Mesothelial cell of epicardium (in vitro differentiated cells): ENCODE results near the gene ITIH5. TPM values are rescaled to one million over a fixed set of nuclear protein-coding genes. Genes with fewer than 3 reads are reported as not detected.
A peak's percentile ranks its signal among the peaks of the same experiment; 100 is the strongest.

Experiments
- DNase-seq, 2 experiments: peaks; one replicate each; pipeline ENCODE4 v3.0.0; 2021; ENCODE audit warnings: low spot score in 2 of 2; ENCODE audit not compliant: unreplicated experiment in 2 of 2
- H3K27ac Mint-ChIP-seq: 2 replicates; pipeline ENCODE4 v1.8.0; 2021; ENCODE audit warnings: mixed read lengths
- H3K27me3 Mint-ChIP-seq: 2 replicates; pipeline ENCODE4 v1.8.0; 2021; ENCODE audit warnings: low read depth, mixed read lengths
- H3K36me3 Mint-ChIP-seq: 2 replicates; pipeline ENCODE4 v1.8.0; 2021; ENCODE audit warnings: mixed read lengths
- H3K4me1 Mint-ChIP-seq: 2 replicates; pipeline ENCODE4 v1.8.0; 2021; ENCODE audit warnings: mixed read lengths
- H3K4me3 Mint-ChIP-seq: 2 replicates; pipeline ENCODE4 v1.8.0; 2021; ENCODE audit warnings: mild to moderate bottlenecking, moderate library complexity, mixed read lengths
- H3K9me3 Mint-ChIP-seq: 2 replicates; pipeline ENCODE4 v1.8.0; 2021; ENCODE audit warnings: mixed read lengths
- total RNA-seq: library from RNA; stranded (reverse); gene quantifications from 3 replicates; pipeline ENCODE4 v1.2.1, GENCODE V29; 2021
- TF ChIP-seq, protein P1 (sequence below): fragments of 200-600 bp; sonication (generic); IDR thresholded peaks from one replicate; pipeline ENCODE4 v1.5.0; 2021; ENCODE audit warnings: antibody characterized with exemption; ENCODE audit not compliant: unreplicated experiment

ITIH5 gene
- total RNA-seq, 1 donor from 2014 or later = 21.0 TPM

DNA sequence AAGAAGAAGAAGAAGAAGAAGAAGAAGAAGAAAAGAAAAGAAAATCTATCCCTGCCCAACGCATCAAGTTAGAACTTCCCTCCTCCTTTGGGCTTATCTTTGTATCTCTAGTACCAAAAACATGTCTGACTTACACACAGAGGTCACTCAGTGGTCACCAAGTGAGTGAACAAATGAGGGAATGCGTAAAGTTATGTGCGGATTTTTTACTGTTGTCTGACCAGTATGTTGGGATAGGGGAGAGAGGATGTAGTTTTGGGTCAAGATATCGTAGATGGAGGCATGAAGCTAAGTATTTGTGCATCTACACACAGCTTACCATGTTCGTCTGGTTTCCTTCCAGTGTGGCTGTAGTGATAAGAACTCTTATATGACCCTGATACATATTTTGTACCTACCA, 99.9 kb downstream of the ITIH5 start:
- no peak overlapping the region for H3K27ac Mint-ChIP-seq
- H3K36me3 Mint-ChIP-seq = no peaks in the 10 kb centered on the region
- DNase-seq = no peak
- TF ChIP-seq, protein P1, sequence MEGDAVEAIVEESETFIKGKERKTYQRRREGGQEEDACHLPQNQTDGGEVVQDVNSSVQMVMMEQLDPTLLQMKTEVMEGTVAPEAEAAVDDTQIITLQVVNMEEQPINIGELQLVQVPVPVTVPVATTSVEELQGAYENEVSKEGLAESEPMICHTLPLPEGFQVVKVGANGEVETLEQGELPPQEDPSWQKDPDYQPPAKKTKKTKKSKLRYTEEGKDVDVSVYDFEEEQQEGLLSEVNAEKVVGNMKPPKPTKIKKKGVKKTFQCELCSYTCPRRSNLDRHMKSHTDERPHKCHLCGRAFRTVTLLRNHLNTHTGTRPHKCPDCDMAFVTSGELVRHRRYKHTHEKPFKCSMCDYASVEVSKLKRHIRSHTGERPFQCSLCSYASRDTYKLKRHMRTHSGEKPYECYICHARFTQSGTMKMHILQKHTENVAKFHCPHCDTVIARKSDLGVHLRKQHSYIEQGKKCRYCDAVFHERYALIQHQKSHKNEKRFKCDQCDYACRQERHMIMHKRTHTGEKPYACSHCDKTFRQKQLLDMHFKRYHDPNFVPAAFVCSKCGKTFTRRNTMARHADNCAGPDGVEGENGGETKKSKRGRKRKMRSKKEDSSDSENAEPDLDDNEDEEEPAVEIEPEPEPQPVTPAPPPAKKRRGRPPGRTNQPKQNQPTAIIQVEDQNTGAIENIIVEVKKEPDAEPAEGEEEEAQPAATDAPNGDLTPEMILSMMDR = no peak
- H3K4me1 Mint-ChIP-seq = peaks cover 21% of the 10 kb centered on the region
- H3K27me3 Mint-ChIP-seq = no peaks in the 10 kb centered on the region
- no peaks in the 10 kb centered on the region for H3K9me3 Mint-ChIP-seq
- no peak overlapping the region for H3K4me3 Mint-ChIP-seq

DNA sequence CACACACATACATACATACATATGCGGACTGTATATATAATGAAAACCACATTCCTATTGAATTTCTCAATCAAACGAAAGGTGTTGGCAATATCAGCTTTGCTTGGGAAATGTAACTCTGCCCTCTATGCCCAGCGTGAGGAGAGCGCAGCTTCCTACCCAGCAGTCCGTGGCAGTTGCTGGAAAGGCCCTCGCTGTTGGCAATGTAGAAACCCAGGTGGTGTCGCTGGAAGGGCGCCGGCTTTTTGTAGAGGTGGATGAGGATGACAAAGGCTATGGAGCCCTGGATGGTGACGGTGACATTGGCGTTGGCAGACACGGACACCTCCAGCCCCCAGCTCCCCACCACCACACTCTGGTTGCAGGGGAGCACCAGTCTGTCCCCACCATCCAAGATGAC, 100.9 kb downstream of the ITIH5 start:
- Mint-ChIP-seq H3K36me3 (no peaks in the 10 kb centered on the region), H3K4me1 (peaks cover 27% of the 10 kb centered on the region), H3K27me3 (no peaks in the 10 kb centered on the region), H3K27ac (no peak overlapping the region), H3K4me3 (no peak overlapping the region), H3K9me3 (no peaks in the 10 kb centered on the region)
- TF ChIP-seq, protein P1 = no peak
- no peak for DNase-seq

DNA sequence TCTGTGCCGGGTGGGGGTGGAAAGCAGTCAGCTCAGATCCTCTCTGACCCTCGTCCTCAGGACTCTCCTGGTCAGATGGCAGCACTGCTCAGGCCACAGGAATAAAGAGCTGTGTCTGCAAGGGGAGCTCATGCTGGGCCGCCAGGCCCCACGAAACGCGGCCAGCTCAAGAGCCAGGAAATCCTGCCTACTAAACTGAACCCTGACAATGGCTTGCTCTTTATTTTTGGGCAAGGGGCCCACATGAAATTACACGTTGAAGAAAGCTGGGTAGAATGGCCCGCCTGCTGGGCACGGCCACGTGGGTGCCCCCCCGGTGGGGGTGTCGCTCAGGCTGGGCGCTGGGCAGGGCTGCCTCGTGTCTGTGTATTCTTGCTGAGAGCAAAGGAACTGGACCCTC, 103.0 kb downstream of the ITIH5 start:
- no peak overlapping the region for H3K4me3 Mint-ChIP-seq
- H3K27ac Mint-ChIP-seq = peak overlapping the region; percentile 85
- peaks cover 1% of the 10 kb centered on the region for H3K27me3 Mint-ChIP-seq

DNA sequence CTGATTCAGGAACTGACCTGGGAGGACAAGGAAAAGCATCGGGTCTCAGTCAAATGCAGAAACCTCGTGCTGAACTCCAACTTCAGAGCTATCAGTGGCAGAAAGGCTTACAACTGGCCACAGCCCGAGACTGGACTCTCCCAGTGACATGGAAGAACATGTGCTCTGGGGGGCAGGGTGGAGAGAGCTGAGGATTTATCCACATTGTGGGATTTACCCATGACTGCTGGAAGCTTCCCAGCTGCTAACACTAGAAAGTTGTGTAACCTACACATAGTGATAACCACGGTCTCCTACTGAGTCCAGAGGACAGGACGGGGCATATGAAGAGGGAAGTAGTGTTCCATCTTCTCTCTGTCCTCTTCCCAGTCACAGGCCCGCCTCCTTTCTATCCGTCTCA, 103.4 kb downstream of the ITIH5 start:
- TF ChIP-seq, protein P1 = no peak
- Mint-ChIP-seq H3K4me1 (peaks cover 30% of the 10 kb centered on the region), H3K27me3 (peaks cover 1% of the 10 kb centered on the region), H3K36me3 (no peaks in the 10 kb centered on the region), H3K27ac (peak overlapping the region; percentile 85), H3K9me3 (no peaks in the 10 kb centered on the region), H3K4me3 (no peak overlapping the region)
- DNase-seq = no peak

More for the DNA sequence above, 103.0 kb downstream of the ITIH5 start:
- no peaks in the 10 kb centered on the region for H3K36me3 Mint-ChIP-seq
- TF ChIP-seq, protein P1 = no peak
- H3K4me1 Mint-ChIP-seq = peaks cover 30% of the 10 kb centered on the region
- no peaks in the 10 kb centered on the region for H3K9me3 Mint-ChIP-seq
- no peak for DNase-seq

DNA sequence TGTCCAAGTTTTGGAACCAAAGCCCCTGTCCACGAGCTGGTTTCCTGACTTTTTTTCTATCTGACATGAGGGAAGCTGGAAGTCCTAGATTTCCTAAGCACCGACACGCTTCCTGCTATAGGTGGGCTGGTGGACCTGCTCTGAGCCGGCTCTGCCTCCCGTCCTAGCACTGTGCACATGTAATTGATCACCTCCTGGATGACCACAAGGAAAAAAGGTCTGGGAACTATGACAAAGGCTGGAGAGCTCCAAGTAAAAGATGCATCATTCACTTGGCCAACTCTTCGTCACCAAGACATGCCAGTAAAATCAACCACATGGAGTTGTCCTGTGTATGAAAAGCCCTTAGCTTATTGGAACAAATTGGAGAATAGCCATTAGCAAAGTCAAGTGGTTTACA, 104.8 kb downstream of the ITIH5 start:
- Mint-ChIP-seq H3K27ac (no peak overlapping the region), H3K27me3 (peaks cover 4% of the 10 kb centered on the region), H3K36me3 (no peaks in the 10 kb centered on the region), H3K9me3 (no peaks in the 10 kb centered on the region), H3K4me1 (peaks cover 25% of the 10 kb centered on the region), H3K4me3 (no peak overlapping the region)
- TF ChIP-seq, protein P1 = no peak
- DNase-seq = no peak
